ENCODE results near the gene RGS3.

RGS3 gene

GRCh38 chr9:113482341-113482740 lies 18.8 kb downstream of the RGS3 start:
- Histone ChIP-seq H3K27me3 (no peaks in the 10 kb centered on the region), H3K36me3 (no peaks in the 10 kb centered on the region), H3K4me3 (no peak overlapping the region), H3K27ac (peak overlapping the region; percentile 85 to 89), H3K4me1 (peaks cover 0 to 89% (median 30%) of the 10 kb centered on the region in 4 donors), H3K9me3 (no peaks in the 10 kb centered on the region)
- intact Hi-C loops (cut with DNase I; ENCODE audit: low total_unique reads), result no loop called here
- DNase-seq, result peak in 1 of 2 donors; percentile 54
- TF ChIP-seq CTCF (IDR thresholded peaks at IDR 0.05), result no peak

- H3K27me3 ChIP-seq, result no peaks in the 10 kb centered on the region
- no peak for TF ChIP-seq CTCF (IDR thresholded peaks at IDR 0.05)
- H3K27ac ChIP-seq, result peak overlapping the region; percentile 85 to 89
- peaks cover 0 to 91% (median 35%) of the 10 kb centered on the region in 4 donors for H3K4me1 ChIP-seq
- no peaks in the 10 kb centered on the region for H3K36me3 ChIP-seq
- no peak overlapping the region for H3K4me3 ChIP-seq
- H3K9me3 ChIP-seq, result no peaks in the 10 kb centered on the region
- intact Hi-C loops (cut with DNase I; ENCODE audit: low total_unique reads), result no loop called here
- peak in 1 of 2 donors; percentile 55 for DNase-seq
Measured at GRCh38 chr9:113482991-113483675, 19.6 kb downstream of the RGS3 start.

- TF ChIP-seq CTCF (IDR thresholded peaks at IDR 0.05), result no peak
- H3K27ac ChIP-seq, result peak overlapping the region; percentile 85 to 89
- no peak overlapping the region for H3K4me3 ChIP-seq
- peaks cover 0 to 94% (median 39%) of the 10 kb centered on the region in 4 donors for H3K4me1 ChIP-seq
- H3K36me3 ChIP-seq, result no peaks in the 10 kb centered on the region
- intact Hi-C loops (cut with DNase I; ENCODE audit: low total_unique reads), result no loop called here
- no peaks in the 10 kb centered on the region for H3K27me3 ChIP-seq
- DNase-seq, result no peak
- H3K9me3 ChIP-seq, result no peaks in the 10 kb centered on the region
Measured at GRCh38 chr9:113483676-113484257, 20.2 kb downstream of the RGS3 start.

GRCh38 chr9:113484258-113484730 lies 20.8 kb downstream of the RGS3 start:
- no peaks in the 10 kb centered on the region for H3K36me3 ChIP-seq
- peak overlapping the region; percentile 85 to 89 for H3K27ac ChIP-seq
- TF ChIP-seq CTCF (IDR thresholded peaks at IDR 0.05), result no peak
- H3K9me3 ChIP-seq, result no peaks in the 10 kb centered on the region
- peak; percentile 70 to 85 for DNase-seq
- H3K4me1 ChIP-seq, result peaks cover 0 to 95% (median 44%) of the 10 kb centered on the region in 4 donors
- intact Hi-C loops (cut with DNase I; ENCODE audit: low total_unique reads), result no loop called here
- H3K4me3 ChIP-seq, result no peak overlapping the region
- no peaks in the 10 kb centered on the region for H3K27me3 ChIP-seq

GRCh38 chr9:113485761-113486115 lies 22.2 kb downstream of the RGS3 start:
- no peak for TF ChIP-seq CTCF (IDR thresholded peaks at IDR 0.05)
- H3K27ac ChIP-seq, result peak overlapping the region; percentile 85 to 89
- peaks cover 0 to 92% (median 48%) of the 10 kb centered on the region in 4 donors for H3K4me1 ChIP-seq
- H3K27me3 ChIP-seq, result no peaks in the 10 kb centered on the region
- intact Hi-C loops (cut with DNase I; ENCODE audit: low total_unique reads), result no loop called here
- no peaks in the 10 kb centered on the region for H3K9me3 ChIP-seq
- no peak overlapping the region for H3K4me3 ChIP-seq
- no peak for DNase-seq
- H3K36me3 ChIP-seq, result no peaks in the 10 kb centered on the region

Data from tibial artery (tissue), 4 donors.